SK-N-MC (cell line): ENCODE data around the gene NOTCH4.

Experiments used
- DNase-seq: peaks from one replicate; pipeline ENCODE4 v3.0.0-alpha.2; 2011; ENCODE audit warnings: low read depth, low spot score
- H3K27ac ChIP-seq: fragments of 200-600 bp; sonication (generic); 2 replicates; pipeline ENCODE4 v1.5.1; 2016; ENCODE audit warnings: mixed run types
- H3K36me3 ChIP-seq: fragments of 200-600 bp; sonication (generic); 2 replicates; pipeline ENCODE4 v1.6.1; 2017; ENCODE audit warnings: antibody characterized with exemption, low read length, mixed read lengths; ENCODE audit not compliant: insufficient read depth
- H3K4me3 ChIP-seq: fragments of 200-600 bp; sonication (generic); 2 replicates; pipeline ENCODE4 v1.5.1; 2016
- H3K9ac ChIP-seq: fragments of 200-600 bp; sonication (generic); 2 replicates; pipeline ENCODE4 v1.8.0; 2017; ENCODE audit warnings: mixed run types, mixed read lengths; ENCODE audit not compliant: insufficient read length
- H3K9me3 ChIP-seq: fragments of 200-600 bp; sonication (generic); 2 replicates; pipeline ENCODE4 v1.6.1; 2017; ENCODE audit warnings: low read depth, mild to moderate bottlenecking, antibody characterized with exemption, low read length, moderate library complexity, mixed read lengths
- EZH2 ChIP-seq: fragments of 200-600 bp; sonication (generic); IDR thresholded peaks from one replicate; pipeline ENCODE4 v1.6.1; 2017; ENCODE audit warnings: antibody characterized with exemption
- FOXP2 ChIP-seq: optimal IDR thresholded peaks from 2 replicates; pipeline ENCODE3; 2011; ENCODE audit warnings: mild to moderate bottlenecking, moderate library complexity; ENCODE audit not compliant: insufficient read depth; ENCODE audit errors: extremely low read length, control extremely low read depth
- POLR2AphosphoS5 ChIP-seq: IDR thresholded peaks from 2 replicates; pipeline ENCODE4 v1.6.1; 2012; ENCODE audit warnings: mild to moderate bottlenecking, low read depth, low read length, borderline replicate concordance

The NOTCH4 gene

DNA sequence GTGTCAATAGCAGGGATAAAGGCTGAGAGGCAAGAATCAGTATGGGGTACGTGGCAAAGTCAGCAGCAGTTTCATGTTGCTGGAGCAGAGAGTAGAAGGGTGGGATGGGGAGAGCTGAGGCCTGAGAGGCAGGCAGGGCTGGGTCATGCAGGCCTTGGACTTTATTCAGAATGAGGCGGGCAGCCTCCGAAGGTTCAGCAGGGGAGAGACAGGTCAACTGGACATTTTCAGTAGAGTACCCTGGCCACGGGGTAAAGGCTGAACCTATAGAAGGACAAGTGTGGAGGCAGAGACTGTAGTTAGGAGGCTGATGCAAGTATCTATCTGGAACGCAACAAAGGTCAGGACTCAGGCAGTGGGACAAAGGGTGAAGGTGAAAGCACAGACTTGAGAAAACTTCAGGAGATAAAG lies 13.7 kb downstream of the NOTCH4 start:
- Histone ChIP-seq H3K36me3 (no peaks in the 10 kb centered on the region), H3K9me3 (no peaks in the 10 kb centered on the region), H3K27ac (no peak overlapping the region), H3K9ac (no peak overlapping the region), H3K4me3 (no peak overlapping the region)
- no peak for DNase-seq
- no peak for TF ChIP-seq EZH2
- TF ChIP-seq POLR2AphosphoS5, result no peak
- TF ChIP-seq FOXP2, result no peak

DNA sequence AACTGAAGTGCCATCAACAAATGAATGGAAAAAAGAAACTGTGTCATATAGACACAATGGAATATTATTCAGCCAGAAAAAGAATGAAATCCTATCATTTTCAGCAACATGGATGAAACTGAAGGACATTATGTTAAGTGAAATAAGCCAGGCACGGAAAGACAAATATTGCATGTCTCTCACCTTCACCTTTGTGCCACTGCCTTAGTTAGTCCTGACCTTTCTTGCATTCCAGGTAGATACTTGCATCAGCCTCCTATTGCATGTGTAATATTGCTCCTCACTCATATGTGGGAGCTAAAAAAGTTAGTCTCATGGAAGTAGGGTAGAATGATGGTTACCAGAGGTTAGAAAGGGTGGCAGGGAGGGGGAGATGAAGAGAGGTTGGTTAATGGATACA lies 14.9 kb downstream of the NOTCH4 start:
- no peak for TF ChIP-seq POLR2AphosphoS5
- TF ChIP-seq EZH2, result no peak
- no peak for TF ChIP-seq FOXP2
- Histone ChIP-seq H3K36me3 (no peaks in the 10 kb centered on the region), H3K9me3 (no peaks in the 10 kb centered on the region), H3K27ac (no peak overlapping the region), H3K9ac (no peak overlapping the region), H3K4me3 (no peak overlapping the region)
- no peak for DNase-seq

DNA sequence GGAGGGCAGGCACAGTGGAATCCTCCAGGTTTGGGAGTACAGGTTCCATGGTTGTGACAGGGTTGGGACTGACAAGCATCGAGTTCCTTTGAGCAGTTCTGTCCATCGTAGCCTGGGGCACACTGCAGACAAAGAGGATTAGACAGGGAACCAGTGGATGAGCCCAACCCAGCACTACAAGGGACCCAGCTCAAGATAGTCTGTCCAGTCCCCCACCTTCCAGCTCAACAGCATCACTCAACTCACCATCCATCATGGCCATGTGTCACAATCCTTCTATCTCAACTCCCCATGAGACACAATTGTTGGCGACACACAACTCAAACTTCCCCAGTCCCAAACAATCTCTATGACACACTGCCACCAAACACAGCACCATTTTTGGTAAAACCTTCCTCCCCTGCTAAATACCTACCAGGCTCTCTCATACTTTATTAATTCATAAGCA lies 19.6 kb downstream of the NOTCH4 start:
- TF ChIP-seq EZH2 (no peak), POLR2AphosphoS5 (no peak), FOXP2 (no peak)
- H3K9me3 ChIP-seq, result no peaks in the 10 kb centered on the region

DNA sequence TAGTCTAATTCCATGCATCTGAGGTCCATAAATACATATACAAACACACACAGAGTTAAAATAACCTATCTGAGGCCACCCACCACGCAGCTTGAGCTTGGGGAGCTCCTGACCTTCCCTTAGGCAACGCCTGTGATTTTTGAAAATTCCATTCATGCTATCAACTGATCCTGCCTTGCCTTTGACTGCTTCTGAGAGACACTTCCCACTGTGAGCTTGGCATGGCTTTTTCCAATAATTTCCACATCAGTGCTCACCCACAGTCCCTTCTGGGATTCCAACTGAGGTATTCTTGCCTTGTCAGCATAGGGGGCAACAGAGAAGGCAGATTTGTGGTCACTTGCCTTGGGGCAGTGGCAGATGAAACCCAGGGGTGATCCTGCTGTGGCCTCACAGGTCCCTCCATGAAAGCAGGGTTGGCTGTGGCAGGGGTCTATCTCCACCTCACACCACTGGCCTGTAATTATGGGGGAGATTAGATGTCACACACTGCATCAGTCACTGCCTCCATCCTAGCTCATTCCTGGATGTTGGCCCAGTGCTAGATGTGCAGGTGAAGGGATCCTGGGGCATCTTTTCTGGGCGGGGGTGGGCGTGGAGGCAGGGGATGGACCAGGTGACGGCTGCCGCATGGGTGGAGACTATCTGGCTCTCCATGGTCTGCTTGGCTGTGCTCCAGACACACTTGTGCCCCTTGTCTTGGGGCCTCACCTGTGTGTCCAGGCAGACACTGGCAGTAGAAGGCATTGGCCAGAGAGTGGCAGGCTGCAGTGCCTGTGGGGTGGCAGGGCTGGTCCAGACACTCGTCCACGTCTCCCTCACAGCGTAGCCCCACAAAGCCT lies 20.2 kb downstream of the NOTCH4 start:
- no peak overlapping the region for H3K9ac ChIP-seq
- DNase-seq, result peak; percentile 40
- no peaks in the 10 kb centered on the region for H3K36me3 ChIP-seq
- H3K9me3 ChIP-seq, result no peaks in the 10 kb centered on the region
- no peak for TF ChIP-seq POLR2AphosphoS5
- H3K27ac ChIP-seq, result peak overlapping the region; percentile 96
- H3K4me3 ChIP-seq, result peak overlapping the region; percentile 64

More for the DNA sequence above, 19.6 kb downstream of the NOTCH4 start:
- DNase-seq, result no peak
- Histone ChIP-seq H3K4me3 (no peak overlapping the region), H3K27ac (peak overlapping the region; percentile 52), H3K9ac (no peak overlapping the region), H3K36me3 (no peaks in the 10 kb centered on the region)

DNA sequence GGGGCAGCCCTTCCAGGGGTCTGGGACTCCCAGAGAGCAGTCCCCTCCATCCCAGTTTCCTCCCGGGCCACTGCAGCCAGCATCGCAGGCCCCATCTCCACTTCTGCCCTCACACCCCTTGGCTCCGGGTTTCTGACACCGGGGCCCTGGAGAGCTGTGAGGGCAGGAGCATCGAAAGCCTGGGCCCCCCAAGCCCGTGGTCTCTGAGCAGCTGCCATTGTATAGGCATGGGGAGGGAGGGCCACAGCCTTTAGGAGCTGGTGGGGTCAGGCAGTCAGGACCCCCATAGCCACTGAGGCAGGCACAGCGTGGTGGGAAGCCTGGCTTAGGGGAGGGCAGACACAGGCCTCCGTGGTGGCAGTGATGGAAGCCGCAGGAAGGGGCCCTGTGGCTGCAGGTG lies 21.7 kb downstream of the NOTCH4 start:
- Histone ChIP-seq H3K9ac (no peak overlapping the region), H3K36me3 (no peaks in the 10 kb centered on the region), H3K27ac (peak overlapping the region; percentile 96), H3K4me3 (no peak overlapping the region), H3K9me3 (no peaks in the 10 kb centered on the region)
- TF ChIP-seq EZH2 (no peak), POLR2AphosphoS5 (no peak), FOXP2 (no peak)
- no peak for DNase-seq

DNA sequence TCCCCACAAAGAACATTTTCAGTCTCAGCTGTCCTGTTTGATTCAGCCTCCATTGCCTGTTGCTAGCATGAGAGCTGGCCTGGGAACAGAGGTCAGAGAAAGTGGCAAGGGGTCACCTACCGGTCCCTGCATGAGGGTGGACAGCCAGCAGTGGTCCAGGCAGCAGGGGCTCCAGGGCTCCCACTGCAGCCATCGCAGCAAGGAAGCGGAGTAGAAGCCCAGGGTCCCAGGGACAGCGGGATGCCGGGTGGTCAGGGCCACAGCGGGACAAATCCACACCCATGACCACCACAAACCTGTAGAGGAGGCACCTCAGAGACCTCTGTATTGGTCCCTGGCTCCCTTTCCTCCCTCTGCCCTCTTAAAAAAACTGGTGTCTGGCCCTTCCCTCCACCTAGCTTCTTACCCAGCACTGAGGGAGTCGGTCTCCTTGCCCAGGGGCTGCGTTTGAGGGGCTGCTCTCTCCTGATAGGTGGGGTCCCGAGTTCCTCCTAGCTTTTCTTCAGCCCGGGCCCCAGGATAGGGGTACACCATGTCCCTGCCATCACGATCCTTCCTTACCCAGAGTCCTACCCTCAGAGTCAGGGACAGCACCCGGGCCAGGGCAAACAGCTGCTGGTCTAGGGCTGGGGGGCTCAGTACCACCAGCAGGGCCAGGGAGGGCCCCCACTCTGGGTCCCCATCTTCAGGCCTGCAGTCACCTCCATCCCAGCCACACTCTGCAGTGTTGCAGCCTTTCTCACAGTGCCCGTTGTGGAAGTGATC lies 23.0 kb downstream of the NOTCH4 start:
- Histone ChIP-seq H3K9me3 (no peaks in the 10 kb centered on the region), H3K4me3 (no peak overlapping the region), H3K36me3 (no peaks in the 10 kb centered on the region), H3K9ac (no peak overlapping the region), H3K27ac (peak overlapping the region; percentile 96; the same call in 1 of the 2 replicates)
- no peak for TF ChIP-seq EZH2
- no peak for TF ChIP-seq FOXP2
- no peak for TF ChIP-seq POLR2AphosphoS5
- no peak for DNase-seq

DNA sequence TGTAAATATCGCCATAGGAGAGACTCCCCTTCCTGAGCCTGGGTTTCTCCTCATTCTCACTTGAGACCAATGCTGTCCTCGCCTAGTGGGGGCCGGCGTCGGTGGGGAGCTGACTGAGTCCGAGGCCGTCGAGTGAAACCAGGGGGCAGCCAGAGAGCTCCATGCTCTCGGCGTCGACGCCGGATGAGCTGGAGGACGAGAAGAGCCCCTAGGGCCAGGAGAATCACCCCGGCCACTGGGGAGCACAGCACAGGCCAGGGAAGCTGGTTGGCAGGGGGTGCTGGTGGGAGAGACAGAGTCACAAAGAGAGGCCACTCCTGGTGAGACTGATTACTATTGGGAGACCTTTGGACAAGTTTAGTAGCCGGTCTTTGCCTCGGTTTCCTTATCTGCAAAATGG lies 25.0 kb downstream of the NOTCH4 start:
- Histone ChIP-seq H3K4me3 (no peak overlapping the region), H3K27ac (no peak overlapping the region), H3K9me3 (no peaks in the 10 kb centered on the region), H3K36me3 (no peaks in the 10 kb centered on the region), H3K9ac (no peak overlapping the region)
- DNase-seq, result no peak
- TF ChIP-seq EZH2, result no peak
- no peak for TF ChIP-seq POLR2AphosphoS5
- no peak for TF ChIP-seq FOXP2

DNA sequence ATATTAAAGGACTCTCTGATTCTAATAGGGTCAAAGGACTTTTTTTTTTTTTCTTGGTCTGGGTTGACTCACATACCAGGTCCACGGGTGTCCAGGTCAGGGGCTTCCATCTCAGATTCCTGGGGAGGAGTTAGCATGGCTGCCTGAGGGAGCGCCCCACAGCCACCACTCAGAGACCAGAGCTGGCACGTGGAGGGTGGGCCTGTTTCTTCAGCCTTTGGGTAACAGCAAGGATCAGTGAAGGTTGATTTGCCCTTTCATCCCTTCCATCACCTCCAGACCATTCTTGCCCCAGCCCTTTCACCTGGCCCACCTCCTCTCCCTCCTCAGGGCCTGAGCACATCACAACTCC lies 25.5 kb downstream of the NOTCH4 start:
- H3K27ac ChIP-seq, result no peak overlapping the region
- no peaks in the 10 kb centered on the region for H3K36me3 ChIP-seq
- no peak overlapping the region for H3K4me3 ChIP-seq
- H3K9ac ChIP-seq, result no peak overlapping the region
- H3K9me3 ChIP-seq, result no peaks in the 10 kb centered on the region
- DNase-seq, result no peak
- TF ChIP-seq EZH2, result no peak
- TF ChIP-seq FOXP2, result no peak
- TF ChIP-seq POLR2AphosphoS5, result no peak
